Activated CD4-positive, CD25-positive, alpha-beta regulatory T cell treated with anti-CD3 and anti-CD28 coated beads, Interleukin-2, amount 50 U/mL, for 24 hours (primary cell): ENCODE measurements around the gene POR.

Experiments
- ATAC-seq, 2 donors: fragments of 150-1000 bp; cut with Tn5 transposase; one replicate each; pipeline ENCODE4 v1.10.0; 2021; ENCODE audit warnings: mild to moderate bottlenecking in 1 of 2, moderate library complexity in 1 of 2

The POR gene

DNA sequence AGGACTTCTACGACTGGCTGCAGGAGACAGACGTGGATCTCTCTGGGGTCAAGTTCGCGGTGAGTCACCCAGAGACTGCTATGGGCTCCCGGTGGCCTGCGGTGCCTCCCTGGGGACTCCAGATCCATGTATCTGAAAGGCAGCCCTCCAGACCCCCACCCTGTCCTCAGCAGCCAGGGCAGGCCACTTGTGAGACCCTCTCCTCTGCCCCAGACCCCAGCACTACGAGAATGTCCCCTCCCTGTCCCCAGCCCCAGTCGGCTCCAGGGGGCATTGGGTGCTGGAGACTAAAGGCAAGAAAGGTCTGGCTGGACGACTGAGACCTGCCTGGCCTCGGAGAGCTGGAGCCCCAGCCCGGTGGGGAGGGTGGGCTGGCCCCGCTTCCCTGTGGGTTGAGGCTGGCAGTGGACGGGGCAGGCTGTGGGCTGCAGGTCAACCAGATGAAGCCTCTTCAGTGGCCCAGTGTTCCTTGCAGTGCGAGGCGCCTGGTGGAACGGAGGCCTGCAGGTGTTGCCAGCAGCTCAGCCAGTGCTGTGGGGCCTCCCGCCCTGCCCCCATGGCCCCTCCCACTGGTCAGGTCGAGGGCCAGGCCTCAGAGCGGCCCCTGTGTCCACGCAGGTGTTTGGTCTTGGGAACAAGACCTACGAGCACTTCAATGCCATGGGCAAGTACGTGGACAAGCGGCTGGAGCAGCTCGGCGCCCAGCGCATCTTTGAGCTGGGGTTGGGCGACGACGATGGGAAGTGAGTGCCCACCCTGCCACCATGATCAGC, 65.7 kb downstream of the POR start:
- ATAC-seq: no peak

DNA sequence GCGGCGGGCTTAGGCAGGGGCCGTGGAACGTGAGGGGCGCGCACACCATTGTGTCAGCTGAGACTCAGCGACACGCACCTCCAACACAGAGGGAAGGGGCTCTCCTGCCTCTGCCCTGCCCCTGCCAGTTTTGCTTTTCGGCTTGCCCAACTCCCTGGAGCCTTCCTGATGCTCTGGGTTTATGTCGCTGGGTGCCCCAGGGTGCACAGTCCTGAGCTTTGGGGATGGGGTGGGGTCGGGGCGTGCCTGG, 66.2 kb downstream of the POR start:
- ATAC-seq: no peak

DNA sequence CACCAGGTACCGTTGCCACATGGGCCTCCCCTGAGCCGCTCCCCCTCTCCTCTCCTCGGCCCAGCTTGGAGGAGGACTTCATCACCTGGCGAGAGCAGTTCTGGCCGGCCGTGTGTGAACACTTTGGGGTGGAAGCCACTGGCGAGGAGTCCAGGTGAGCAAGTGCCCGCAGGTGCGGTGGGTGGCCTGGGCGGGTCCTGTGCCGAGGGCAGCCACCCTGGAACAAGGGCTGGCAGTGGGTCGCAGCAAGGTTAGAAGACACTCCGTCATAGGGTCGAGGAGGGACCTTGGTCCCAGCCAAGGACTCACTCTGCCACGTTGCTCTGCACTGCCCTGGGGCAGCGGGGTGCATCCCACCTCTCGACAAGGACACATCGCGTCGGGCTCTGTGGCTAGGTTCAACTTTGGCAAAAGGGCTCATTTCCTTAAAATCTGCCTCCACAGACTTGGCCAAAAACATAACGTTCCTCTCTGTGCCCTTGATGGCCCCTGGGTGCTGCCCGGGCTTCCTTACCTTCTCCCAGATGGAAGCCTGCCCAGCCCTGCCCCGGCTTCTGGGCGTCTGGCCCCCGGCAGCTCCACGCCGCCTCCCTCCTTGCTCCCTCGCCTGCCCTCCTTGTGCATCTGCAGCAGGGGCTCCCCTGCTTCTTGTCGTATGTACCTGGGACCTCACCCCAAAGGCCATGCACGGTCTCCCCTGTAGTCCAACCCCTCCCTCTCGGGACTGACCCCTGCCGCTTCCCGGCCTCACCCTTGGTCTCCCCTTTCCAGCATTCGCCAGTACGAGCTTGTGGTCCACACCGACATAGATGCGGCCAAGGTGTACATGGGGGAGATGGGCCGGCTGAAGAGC, 66.7 kb downstream of the POR start:
- ATAC-seq: no peak

DNA sequence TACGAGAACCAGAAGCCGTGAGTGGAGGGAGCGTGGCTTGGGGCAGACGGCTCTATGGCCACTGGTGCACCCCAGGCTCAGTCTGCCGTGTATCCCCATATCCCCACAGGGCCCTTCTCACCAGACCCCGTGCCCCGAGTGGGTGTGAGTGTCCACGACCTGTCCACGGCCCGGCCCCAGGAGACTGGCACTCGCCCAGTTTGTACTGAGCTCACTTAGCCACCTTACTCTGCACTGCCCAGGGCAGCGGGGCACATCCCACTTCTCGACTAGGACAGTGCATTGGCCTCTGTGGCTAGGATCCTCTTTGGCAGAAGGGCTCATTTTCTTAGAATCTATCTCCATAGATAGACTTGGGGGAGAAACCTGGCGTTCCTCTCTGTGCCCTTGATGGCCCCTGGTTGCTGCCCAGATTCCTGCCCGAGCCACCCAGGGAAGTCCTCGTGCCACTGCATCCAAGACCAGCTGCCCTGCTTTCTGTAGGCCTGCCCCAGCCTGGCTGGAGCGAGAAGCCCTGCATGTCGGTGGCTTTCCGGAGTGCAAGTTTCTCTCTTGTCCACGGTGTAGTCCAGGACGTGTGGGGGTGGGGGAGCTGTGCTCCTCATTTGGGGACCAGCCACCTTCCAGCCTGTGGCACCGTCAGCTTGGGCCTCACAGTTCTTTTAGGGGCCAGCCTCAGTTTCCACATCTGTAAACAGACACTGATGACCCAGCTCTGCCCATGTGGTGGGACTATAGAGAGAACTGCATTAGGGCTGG, 67.5 kb downstream of the POR start:
- ATAC-seq: no peak

DNA sequence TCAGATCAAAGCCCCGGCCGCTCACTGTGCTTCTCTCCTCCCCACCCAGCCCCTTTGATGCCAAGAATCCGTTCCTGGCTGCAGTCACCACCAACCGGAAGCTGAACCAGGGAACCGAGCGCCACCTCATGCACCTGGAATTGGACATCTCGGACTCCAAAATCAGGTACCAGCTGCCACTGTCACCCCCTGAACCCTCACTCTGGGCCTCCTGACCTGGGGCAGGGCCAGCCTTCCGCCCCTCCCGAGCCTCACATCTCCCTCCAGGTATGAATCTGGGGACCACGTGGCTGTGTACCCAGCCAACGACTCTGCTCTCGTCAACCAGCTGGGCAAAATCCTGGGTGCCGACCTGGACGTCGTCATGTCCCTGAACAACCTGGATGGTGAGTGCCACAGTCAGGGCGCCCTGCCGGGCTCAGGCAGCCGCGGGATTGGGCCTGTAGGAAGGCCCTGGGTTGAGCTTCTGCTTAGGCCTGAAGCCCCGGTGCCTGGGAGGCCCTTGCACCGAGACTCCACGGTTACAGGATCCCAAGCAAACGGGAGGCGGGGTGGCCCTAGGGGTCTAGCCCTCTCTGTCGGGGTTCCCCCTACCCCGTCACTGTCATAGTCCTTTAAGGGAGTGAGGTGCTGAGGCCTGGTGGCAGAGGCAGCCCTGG, 68.6 kb downstream of the POR start:
- no peak for ATAC-seq

DNA sequence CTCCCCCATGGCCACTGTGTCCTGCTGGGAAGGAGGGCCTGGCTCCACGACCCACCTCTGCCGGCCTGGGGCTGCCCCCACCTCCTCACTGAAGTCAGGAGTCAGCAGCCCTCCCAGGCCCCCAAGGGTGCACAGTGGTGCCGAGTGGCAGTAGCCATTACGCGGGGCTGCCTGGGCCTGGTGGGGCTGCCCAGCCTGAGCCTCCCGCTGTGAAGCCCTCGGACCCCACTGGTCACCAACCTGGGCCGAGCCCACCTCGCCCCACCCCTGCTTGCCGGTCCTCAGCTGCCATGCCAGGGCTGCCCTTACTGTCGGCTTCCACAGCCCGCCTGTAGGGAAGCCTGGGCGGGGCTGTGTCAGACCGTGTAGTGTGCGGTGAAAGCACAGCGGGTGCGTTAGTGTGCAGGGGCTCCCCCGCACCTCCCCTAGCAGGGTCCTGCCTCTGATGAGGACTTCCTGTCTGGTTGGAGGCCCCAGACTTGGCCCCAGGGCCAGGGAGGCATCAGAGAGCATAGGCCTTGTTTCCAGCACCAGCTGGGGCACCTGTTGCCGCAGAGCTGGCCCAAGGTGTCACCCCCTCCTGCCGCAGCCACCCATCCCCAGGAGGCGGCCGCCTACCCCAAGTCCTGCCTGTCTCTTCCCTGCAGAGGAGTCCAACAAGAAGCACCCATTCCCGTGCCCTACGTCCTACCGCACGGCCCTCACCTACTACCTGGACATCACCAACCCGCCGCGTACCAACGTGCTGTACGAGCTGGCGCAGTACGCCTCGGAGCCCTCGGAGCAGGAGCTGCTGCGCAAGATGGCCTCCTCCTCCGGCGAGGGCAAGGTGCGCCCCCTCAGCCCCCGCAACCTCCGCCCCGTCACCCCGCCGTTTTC, 69.4 kb downstream of the POR start:
- no peak for ATAC-seq

DNA sequence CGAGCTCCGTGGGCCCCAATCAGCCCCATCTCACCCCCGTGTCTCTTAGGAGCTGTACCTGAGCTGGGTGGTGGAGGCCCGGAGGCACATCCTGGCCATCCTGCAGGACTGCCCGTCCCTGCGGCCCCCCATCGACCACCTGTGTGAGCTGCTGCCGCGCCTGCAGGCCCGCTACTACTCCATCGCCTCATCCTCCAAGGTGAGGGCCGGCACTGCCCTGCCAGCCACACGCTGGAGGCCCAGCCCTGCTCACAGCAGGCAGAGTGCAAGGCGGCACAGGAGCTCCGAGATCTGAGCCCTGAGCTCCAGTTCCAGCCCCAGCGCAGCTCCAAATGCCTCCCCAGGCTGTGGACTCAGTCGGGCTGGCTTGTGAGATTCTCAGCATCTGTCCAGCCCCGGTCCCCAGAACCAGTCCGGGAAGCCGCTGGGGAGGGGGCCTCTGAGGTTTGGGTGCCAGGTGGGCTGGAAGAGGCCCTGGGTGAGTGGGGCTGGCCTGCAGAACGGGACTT, 70.1 kb downstream of the POR start:
- no peak for ATAC-seq

DNA sequence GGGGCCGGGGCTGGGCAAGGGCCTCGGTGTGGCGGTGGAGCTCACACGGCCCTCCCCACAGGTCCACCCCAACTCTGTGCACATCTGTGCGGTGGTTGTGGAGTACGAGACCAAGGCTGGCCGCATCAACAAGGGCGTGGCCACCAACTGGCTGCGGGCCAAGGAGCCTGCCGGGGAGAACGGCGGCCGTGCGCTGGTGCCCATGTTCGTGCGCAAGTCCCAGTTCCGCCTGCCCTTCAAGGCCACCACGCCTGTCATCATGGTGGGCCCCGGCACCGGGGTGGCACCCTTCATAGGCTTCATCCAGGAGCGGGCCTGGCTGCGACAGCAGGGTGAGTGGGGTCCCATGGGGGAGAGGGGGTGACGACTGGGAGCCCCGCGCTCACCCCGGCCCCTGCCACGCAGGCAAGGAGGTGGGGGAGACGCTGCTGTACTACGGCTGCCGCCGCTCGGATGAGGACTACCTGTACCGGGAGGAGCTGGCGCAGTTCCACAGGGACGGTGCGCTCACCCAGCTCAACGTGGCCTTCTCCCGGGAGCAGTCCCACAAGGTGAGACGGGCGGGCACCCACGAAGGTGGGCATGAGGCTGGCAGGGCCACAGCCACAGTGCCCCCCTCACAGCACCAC, 70.7 kb downstream of the POR start:
- no peak for ATAC-seq

DNA sequence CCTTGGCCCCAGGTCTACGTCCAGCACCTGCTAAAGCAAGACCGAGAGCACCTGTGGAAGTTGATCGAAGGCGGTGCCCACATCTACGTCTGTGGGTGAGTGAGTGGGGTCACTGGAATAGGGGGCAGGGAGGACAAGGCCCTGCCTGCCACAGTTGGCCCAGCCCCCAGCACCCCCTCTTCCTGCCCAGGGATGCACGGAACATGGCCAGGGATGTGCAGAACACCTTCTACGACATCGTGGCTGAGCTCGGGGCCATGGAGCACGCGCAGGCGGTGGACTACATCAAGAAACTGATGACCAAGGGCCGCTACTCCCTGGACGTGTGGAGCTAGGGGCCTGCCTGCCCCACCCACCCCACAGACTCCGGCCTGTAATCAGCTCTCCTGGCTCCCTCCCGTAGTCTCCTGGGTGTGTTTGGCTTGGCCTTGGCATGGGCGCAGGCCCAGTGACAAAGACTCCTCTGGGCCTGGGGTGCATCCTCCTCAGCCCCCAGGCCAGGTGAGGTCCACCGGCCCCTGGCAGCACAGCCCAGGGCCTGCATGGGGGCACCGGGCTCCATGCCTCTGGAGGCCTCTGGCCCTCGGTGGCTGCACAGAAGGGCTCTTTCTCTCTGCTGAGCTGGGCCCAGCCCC, 71.3 kb downstream of the POR start:
- no peak for ATAC-seq

DNA sequence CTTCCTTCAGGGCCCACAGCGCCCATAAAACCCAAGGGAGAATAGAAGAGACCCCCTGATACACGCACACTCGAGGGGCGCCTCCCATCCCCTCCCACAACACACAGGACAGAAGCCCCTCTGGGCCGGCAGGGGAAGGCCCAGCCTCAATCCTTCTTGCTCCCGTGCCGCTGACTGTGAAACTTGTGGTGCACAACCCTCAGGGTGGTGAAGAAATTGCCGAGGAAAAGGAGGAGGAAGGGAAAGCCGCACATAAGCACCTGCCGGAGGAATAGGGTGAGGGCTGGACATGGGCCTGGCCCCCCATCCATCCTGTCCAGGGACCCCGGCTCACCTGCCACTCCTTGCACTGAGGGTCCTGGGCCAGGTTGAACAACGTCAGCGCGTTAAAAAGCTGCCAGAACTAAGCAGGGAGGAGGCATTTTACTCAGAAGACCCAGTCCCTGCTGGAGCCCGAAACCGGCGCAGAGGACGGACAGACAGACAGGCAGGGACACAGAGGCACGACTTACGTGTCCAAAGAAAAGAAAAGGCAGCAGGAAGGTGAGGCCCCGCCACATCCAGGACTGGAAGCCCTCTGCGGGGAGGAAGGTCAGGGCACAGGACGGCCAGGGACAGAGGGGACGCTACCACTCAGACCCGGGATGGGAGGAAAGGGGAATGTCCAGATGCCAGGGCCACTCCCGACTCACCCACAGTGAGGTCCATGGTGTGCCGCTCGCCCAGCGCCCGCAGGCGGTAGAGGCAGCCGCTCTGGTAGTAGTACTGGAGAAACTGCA, 72.3 kb downstream of the POR start:
- ATAC-seq: no peak

DNA sequence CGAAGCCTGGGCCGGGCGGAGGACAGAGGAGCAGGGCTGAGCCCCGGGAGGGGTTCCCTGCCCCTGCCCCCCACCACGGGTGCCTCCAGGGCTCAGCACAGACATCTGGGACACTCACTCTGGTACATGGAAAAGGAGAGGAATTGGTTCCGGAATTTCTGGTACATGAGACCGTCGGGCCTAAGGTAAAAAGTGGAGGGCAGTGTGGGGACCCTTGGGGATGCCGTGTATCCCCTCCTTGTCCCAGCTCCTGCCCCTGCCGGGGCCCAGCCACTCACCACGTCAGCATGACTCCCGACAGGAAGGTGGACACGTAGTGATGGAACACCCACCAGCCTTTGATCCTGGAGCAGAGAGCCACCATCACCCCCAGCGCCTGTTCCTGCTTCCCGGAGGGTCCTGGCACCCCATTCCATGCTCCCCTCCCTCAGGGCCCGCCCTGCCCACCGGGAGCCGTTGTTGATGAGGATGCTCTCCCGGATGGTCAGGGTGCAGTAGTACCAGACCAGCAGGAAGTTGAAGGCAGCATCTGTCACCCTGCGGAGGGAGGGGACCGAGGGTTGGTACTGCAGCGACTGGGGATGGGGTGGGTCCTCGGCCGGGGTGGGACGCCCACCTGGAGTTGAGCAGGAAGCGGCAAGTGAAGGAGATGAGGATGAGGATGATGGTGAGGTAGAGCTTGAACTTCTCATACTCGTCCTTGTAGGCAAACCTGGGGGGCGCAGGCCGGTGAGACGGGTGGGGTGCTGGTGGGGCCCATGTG, 73.0 kb downstream of the POR start:
- ATAC-seq: no peak

DNA sequence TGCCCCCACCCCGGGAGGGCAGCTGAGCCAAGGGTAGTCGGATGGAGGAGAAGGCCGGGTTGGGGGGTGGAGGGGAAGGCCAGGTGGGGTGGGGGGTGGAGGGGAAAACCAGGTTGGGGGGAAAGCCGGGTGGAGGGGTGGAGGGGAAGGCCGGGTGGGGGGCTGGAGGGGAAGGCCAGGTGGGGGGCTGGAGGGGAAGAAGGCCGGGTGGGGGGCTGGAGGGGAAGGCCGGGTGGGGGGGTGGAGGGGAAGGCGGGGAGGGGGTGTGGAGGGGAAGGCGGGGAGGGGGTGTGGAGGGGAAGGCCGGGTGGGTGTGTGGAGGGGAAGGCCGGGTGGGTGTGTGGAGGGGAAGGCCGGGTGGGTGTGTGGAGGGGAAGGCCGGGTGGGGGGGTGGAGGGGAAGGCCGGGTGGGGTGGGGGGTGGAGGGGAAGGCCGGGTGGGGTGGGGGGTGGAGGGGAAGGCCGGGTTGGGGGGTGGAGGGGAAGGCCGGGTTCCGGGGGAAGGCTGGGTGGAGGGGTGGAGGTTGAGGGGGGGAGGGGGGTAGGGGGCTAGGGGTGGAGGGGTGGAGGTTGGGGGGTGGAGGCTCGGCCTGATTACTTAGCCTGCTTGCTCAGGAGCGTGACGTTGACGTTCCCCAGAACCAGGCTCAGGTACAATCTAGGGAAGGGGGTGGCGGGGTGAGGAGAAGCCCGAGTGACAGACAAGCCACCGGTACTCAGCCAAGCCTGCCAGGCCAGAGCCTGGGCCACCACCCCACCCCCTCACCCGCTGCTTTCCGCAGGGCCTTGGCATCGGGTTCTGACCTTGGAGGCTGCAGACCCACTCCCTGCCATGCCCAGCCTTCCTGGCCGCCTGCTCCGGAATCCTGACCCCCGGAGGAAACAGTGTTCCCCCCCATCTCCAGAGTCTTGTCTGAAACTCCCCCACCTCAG, 73.9 kb downstream of the POR start:
- no peak for ATAC-seq

DNA sequence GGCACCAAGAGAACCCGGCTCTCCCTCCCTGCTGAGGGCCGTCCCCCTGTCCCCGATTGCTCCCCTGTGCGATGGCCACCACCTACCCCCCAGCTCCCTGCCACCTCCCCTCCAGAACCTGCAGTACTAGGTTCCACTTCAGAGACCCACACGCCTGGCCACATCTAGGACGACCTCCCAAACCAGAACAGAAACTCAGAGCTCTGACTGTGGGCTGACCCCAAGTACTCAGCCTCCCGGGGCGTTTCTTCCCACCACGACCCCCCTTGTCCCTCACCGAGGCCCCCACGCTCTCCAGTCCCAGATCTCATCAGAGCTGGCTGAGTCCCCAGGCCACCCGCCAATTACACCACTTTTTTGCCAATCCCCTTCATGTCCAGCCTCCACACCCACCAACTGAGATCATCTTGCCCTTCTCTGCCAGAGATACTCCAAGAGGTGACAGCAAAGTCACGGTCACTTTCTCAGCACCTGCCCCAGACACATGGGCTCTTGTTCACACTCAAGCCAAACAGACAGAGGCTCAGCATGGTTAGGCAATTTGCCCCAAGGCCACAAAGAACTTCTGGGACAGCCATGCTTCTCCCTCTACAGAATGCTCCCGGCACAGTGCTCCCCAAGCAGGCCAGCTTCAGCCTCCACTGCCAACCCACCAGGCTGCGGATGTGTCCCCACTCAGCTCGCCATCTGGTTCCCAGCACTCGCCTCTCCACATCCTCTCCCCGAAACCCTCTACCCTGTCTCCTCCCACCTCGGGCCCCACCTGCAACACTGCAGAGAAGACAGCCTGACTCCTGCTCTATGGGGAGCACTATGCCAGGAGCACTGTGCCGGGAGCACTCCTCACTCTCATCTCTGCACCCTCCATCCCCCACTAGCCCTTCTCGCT, 74.8 kb downstream of the POR start:
- no peak for ATAC-seq

DNA sequence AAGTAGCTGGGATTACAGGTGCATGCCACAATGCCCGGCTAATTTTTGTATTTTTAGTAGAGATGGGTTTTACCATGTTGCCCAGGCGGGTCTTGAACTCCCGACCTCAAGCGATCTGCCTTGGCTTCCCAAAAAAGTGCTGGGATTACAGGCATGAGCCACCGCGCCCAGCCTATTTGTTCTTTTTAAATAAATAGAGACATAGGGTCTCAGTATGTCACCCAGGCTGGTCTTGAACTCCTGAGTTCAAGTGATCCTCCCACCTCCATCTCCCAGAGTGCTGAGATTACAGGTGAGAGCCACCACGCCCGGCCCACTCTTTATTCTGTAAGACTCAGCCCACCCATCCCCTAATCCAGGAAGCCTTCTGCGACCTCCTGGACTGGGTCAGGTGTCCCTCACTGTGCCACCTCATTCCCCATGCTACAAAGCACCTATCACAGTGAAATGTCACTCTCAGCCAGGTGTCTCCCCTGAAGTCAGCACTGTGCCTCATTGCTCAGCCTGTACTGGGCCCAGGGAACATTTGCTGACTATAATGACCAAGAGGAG, 76.7 kb downstream of the POR start:
- no peak for ATAC-seq

DNA sequence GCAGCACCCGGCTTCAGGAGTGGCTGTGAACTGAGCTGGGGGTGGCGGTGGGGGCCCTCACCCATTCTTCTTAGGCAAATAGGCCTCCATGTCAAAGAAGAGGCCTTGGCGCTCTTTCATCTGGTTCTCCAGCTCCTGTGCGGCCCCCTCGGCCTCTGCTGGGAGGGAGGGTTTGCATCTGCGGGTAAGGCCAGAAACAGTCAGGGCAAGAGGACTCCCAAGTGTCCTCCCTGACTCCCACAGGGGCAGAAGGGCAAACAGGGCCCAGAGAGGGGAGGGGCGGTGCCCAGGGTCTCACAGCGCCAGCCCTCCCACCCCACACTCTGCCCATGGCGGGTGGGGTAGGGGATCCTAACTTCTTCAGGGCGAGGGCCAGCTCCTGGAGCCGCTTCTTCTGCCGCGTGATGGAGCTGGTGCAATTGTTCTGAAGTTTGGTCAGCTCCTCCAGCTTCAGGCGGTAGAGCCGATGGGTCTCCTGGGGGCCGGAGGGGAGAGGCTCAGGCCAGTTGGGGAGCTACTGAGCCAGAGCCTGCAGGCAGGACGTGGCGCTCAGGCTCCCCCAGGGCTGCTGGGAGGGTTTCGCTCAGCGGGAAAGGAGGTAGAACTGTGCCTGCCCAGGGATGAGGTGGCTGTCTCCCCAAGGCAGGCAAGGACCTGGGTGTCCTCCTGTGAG, 77.3 kb downstream of the POR start:
- no peak for ATAC-seq
